ENCODE results near the gene FRMPD4. TPM values are rescaled to one million over a fixed set of nuclear protein-coding genes. Genes with fewer than 3 reads are reported as not detected.

Gene FRMPD4
- total and polyA plus RNA-seq, 2 donors (not counting 3 experiments of a cell fraction or from before 2014, with no cell fraction given), result not detected

- no TSS peak for BruUV-seq (replicated peaks)
- no peaks in the 10 kb centered on the region for H3K36me3 ChIP-seq (ENCODE audit: control insufficient read depth in 2 of 2, extremely low read depth in 1 of 2, insufficient read depth in 2 of 2, low read length in 2 of 2)
- no peaks in the 10 kb centered on the region for H4K20me1 ChIP-seq (replicated peaks; ENCODE audit: control insufficient read depth, extremely low read depth, insufficient read depth, low read length)
- H3K27ac ChIP-seq (ENCODE audit: insufficient read depth, low read depth, low read length), result no peak overlapping the region
- FAIRE-seq (no peak), DNase-seq (ENCODE audit: low read depth, low spot score) (no peak)
- no peak overlapping the region for H3K4me2 ChIP-seq (ENCODE audit: insufficient read depth, low read length)
- intact Hi-C loops (cut with micrococcal nuclease), result no loop called here
- no peak overlapping the region for H3K9ac ChIP-seq (replicated peaks; ENCODE audit: extremely low read depth, insufficient read depth, low read length)
- POLR2A ChIA-PET, result no interaction called here
- H3K4me3 ChIP-seq (replicated peaks in 1 of 3; ENCODE audit: insufficient read depth in 1 of 3, low read depth in 1 of 3, low read length in 3 of 3), result no peak overlapping the region
- no peaks in the 10 kb centered on the region for H3K79me2 ChIP-seq (ENCODE audit: control insufficient read depth, insufficient read depth, low read length)
- dilution Hi-C loops (cut with MboI; ENCODE audit: extremely low pct_ligation_motif_present, low sequenced_read_pairs), result no loop called here
- TF ChIP-seq FOS (IDR thresholded peaks at IDR 0.05; ENCODE audit: borderline replicate concordance, insufficient read depth, low read length), result no peak
- TF ChIP-seq JUN (IDR thresholded peaks at IDR 0.05; ENCODE audit: borderline replicate concordance, insufficient read depth, insufficient read length, low read depth), result no peak
- TF ChIP-seq GATA2 (IDR thresholded peaks at IDR 0.05; ENCODE audit: insufficient read depth, insufficient read length, low read depth, low read length), result no peak
- TF ChIP-seq POLR2A (IDR thresholded peaks at IDR 0.05; ENCODE audit: low read depth, low read length), result no peak
- TF ChIP-seq MAX (IDR thresholded peaks at IDR 0.05; ENCODE audit: insufficient read depth, insufficient read length), result no peak
- TF ChIP-seq MYC (IDR thresholded peaks at IDR 0.05; ENCODE audit: low read depth, low read length), result no peak
- TF ChIP-seq EZH2 (IDR thresholded peaks at IDR 0.05; ENCODE audit: borderline replicate concordance, low read depth, low read length, severe bottlenecking), result no peak
- no peak for TF ChIP-seq CTCF (IDR thresholded peaks at IDR 0.05; ENCODE audit: extremely low read depth in 1 of 2, insufficient read depth in 1 of 2, low read depth in 1 of 2, low read length in 2 of 2)
- no peak for TF ChIP-seq POLR2AphosphoS5 (IDR thresholded peaks at IDR 0.05; ENCODE audit: insufficient read depth, low read depth, low read length)
- H2AFZ ChIP-seq (ENCODE audit: low read depth, low read length), result no peak overlapping the region
- no peaks in the 10 kb centered on the region for H3K9me1 ChIP-seq (replicated peaks; ENCODE audit: control insufficient read depth, extremely low read depth, insufficient read depth, low read length)
- CTCF ChIA-PET, result no interaction called here
- no peaks in the 10 kb centered on the region for H3K4me1 ChIP-seq (ENCODE audit: control insufficient read depth, extremely low read depth, insufficient read depth, low read length)
- no peaks in the 10 kb centered on the region for H3K27me3 ChIP-seq (ENCODE audit: control insufficient read depth in 2 of 2, insufficient read depth in 2 of 2, low read length in 2 of 2)
- no peaks in the 10 kb centered on the region for H3K9me3 ChIP-seq (replicated peaks; ENCODE audit: control insufficient read depth, insufficient read depth, low read length)
These were observed 303.3 kb downstream of the FRMPD4 start for GRCh38 chrX:12441381-12442128.
